ENCODE data around the gene RAPGEFL1. TPM values are rescaled to one million over a fixed set of nuclear protein-coding genes. Genes with fewer than 3 reads are reported as not detected.
A peak's percentile ranks its signal among the peaks of the same experiment; 100 is the strongest.

Gene RAPGEFL1
- total RNA-seq, 1 experiment from 2014 or later: 57.9 TPM

DNA sequence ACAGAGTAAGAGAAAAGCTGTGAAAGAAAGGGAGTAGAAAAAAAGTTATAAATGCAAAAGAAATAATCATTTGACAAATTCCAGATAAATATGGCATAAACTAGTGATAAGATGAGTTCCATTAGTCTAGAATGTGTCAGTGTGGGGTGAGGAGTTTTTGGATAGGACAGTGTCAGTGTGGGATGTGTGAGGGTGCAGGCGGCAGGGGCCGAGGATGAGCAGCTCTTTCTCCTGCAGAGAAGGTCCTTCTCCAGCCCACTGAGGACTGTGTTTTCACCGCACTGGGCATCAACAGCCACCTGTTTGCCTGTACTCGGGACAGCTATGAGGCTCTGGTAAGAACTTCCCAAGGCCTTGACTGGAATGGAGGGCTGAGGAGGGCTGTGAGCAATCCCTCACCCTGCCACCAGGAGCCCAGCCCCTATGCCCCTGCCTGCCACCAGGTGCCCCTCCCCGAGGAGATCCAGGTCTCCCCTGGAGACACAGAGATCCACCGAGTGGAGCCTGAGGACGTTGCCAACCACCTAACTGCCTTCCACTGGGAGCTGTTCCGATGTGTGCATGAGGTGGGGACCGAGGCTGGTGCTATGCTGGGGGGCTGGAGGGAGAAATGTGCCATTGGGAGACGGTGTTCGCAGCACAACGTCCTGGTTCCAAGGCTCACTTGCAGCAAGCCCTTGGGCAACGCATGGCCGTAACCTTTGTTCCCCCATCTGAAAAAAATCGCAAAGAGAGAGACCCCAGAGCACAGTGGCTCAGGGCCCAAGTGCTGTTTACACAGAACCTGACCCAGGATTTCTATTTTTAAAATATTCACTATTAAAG lies 13.1 kb downstream of the RAPGEFL1 start:
- CTCF ChIA-PET: interaction anchor here (0.6 to 14.0 kb wide), 13 partner anchors 8 to 567 kb away, joined by 3 to 145 read pairs (median 4); partner anchors contain the start of genes RAPGEFL1 and WIPF2
- intact Hi-C loops (cut with micrococcal nuclease; ENCODE audit: unreplicated experiment): no loop called here
- Mint-ChIP-seq H3K36me3 (ENCODE audit: insufficient read depth, unreplicated experiment) (peaks cover 3% of the 10 kb centered on the region), H3K9me3 (ENCODE audit: low read depth, unreplicated experiment) (no peaks in the 10 kb centered on the region), H3K27me3 (ENCODE audit: unreplicated experiment) (no peaks in the 10 kb centered on the region), H3K4me1 (ENCODE audit: low read depth, unreplicated experiment) (peaks cover 1% of the 10 kb centered on the region), H3K4me3 (ENCODE audit: low read depth, unreplicated experiment) (no peak overlapping the region), H3K27ac (ENCODE audit: unreplicated experiment) (no peak overlapping the region)
- TF ChIP-seq, protein P1, sequence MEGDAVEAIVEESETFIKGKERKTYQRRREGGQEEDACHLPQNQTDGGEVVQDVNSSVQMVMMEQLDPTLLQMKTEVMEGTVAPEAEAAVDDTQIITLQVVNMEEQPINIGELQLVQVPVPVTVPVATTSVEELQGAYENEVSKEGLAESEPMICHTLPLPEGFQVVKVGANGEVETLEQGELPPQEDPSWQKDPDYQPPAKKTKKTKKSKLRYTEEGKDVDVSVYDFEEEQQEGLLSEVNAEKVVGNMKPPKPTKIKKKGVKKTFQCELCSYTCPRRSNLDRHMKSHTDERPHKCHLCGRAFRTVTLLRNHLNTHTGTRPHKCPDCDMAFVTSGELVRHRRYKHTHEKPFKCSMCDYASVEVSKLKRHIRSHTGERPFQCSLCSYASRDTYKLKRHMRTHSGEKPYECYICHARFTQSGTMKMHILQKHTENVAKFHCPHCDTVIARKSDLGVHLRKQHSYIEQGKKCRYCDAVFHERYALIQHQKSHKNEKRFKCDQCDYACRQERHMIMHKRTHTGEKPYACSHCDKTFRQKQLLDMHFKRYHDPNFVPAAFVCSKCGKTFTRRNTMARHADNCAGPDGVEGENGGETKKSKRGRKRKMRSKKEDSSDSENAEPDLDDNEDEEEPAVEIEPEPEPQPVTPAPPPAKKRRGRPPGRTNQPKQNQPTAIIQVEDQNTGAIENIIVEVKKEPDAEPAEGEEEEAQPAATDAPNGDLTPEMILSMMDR (IDR thresholded peaks at IDR 0.05; ENCODE audit: unreplicated experiment): no peak
- DNase-seq: peak; percentile 78
- no TSS peak for BruUV-seq (replicated peaks)

DNA sequence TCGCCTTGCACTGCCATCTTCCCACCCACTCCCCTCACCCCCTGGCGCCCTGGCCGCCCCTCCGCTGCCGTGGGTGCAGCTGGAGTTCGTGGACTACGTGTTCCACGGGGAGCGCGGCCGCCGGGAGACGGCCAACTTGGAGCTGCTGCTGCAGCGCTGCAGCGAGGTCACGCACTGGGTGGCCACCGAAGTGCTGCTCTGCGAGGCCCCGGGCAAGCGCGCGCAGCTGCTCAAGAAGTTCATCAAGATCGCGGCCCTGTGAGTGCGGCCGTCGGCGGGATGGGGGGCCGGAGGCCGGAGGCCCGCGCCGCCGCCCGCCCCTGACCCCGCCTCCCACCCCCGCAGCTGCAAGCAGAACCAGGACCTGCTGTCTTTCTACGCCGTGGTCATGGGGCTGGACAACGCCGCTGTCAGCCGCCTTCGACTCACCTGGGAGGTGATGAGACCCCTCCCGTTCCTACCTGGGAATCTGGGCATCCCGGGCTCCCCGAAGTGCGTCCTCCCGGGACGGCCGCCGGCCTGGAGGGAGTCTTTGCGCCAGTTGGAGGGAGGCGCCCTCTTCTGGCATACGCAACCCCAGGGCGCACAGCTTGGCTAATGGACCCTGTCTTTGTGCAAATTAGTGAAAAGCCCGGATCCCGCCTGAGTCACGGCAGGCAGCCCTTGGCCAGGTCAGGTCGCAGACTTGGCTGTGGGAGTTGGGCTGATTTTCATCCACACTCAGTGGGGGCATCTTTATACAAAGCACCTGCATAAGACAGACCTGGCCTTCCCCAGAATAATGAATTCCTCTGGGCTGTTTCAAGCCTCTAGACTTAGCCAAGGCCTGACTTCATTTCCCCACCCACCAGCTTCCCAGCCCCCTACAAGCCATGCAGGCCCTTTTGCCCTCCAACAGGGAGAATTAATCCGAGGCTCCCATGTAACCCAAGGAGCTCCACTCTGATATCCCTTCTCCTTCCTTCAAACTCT lies 14.3 kb downstream of the RAPGEFL1 start:
- no TSS peak for BruUV-seq (replicated peaks)
- Mint-ChIP-seq H3K9me3 (ENCODE audit: low read depth, unreplicated experiment) (no peaks in the 10 kb centered on the region), H3K27ac (ENCODE audit: unreplicated experiment) (no peak overlapping the region), H3K4me3 (ENCODE audit: low read depth, unreplicated experiment) (no peak overlapping the region), H3K27me3 (ENCODE audit: unreplicated experiment) (no peaks in the 10 kb centered on the region), H3K36me3 (ENCODE audit: insufficient read depth, unreplicated experiment) (peaks cover 5% of the 10 kb centered on the region), H3K4me1 (ENCODE audit: low read depth, unreplicated experiment) (no peaks in the 10 kb centered on the region)
- CTCF ChIA-PET: interaction anchor here (0.6 to 14.0 kb wide), 13 partner anchors 11 to 178 kb away, joined by 3 to 145 read pairs (median 5); partner anchors contain the start of genes RAPGEFL1 and WIPF2
- TF ChIP-seq, protein P1 (IDR thresholded peaks at IDR 0.05; ENCODE audit: unreplicated experiment): no peak
- intact Hi-C loops (cut with micrococcal nuclease; ENCODE audit: unreplicated experiment): no loop called here
- no peak for DNase-seq

DNA sequence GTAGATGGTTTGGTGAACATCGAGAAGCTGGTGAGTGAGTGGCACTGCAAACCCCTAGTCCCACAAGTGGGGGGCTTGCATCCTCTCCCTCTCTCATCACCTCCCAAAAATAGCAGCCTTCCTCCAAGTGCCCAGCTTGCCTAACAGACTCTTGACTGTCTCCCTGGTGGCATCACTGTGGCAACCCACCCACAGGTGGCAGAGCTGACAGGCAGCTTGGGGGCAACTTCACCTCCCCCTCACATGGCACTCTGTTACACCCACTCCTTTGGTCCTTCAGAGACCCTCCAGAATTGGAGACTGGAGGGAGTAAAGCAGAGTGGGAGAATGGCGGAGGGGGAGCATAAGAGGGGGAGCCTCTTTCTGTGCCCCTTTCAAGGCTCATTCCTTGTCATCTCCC lies 15.7 kb downstream of the RAPGEFL1 start:
- no TSS peak for BruUV-seq (replicated peaks)

DNA sequence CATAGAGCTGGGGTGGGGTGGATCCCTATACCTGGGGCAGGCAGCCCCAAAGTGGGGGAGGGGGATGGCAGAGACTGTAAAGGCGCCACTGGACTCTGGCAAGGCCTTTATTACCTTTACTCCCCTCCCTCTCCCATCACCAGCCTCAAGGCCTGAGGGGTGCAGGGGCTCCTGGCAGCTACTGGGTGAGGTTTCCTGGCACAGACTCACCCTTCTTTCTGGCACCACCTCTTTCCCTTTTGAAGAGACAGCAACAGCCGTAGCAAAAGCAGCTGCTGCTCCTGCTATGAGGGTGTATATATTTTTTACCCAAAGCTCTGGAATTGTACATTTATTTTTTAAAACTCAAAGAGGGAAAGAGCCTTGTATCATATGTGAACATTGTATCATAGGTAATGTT lies 17.6 kb downstream of the RAPGEFL1 start:
- intact Hi-C loops (cut with micrococcal nuclease; ENCODE audit: unreplicated experiment): no loop called here
- no peaks in the 10 kb centered on the region for H3K27me3 Mint-ChIP-seq (ENCODE audit: unreplicated experiment)
- H3K27ac Mint-ChIP-seq (ENCODE audit: unreplicated experiment): no peak overlapping the region
- CTCF ChIA-PET: interaction anchor here (0.6 to 14.0 kb wide), 4 partner anchors 11 to 1407 kb away, joined by 3 to 145 read pairs (median 11); partner anchors contain the start of gene RAPGEFL1
- H3K4me3 Mint-ChIP-seq (ENCODE audit: low read depth, unreplicated experiment): no peak overlapping the region
- no TSS peak for BruUV-seq (replicated peaks)
- H3K36me3 Mint-ChIP-seq (ENCODE audit: insufficient read depth, unreplicated experiment): peaks cover 11% of the 10 kb centered on the region
- H3K9me3 Mint-ChIP-seq (ENCODE audit: low read depth, unreplicated experiment): no peaks in the 10 kb centered on the region
- TF ChIP-seq, protein P1 (IDR thresholded peaks at IDR 0.05; ENCODE audit: unreplicated experiment): no peak
- DNase-seq: no peak
- no peaks in the 10 kb centered on the region for H3K4me1 Mint-ChIP-seq (ENCODE audit: low read depth, unreplicated experiment)

More for the DNA sequence above, 15.7 kb downstream of the RAPGEFL1 start:
- no peak overlapping the region for H3K4me3 Mint-ChIP-seq (ENCODE audit: low read depth, unreplicated experiment)
- H3K4me1 Mint-ChIP-seq (ENCODE audit: low read depth, unreplicated experiment): no peaks in the 10 kb centered on the region
- CTCF ChIA-PET: interaction anchor here (0.9 to 14.0 kb wide), 12 partner anchors 9 to 340 kb away, joined by 3 to 145 read pairs (median 5); partner anchors contain the start of genes MED24, RAPGEFL1 and WIPF2
- no peaks in the 10 kb centered on the region for H3K9me3 Mint-ChIP-seq (ENCODE audit: low read depth, unreplicated experiment)
- intact Hi-C loops (cut with micrococcal nuclease; ENCODE audit: unreplicated experiment): no loop called here
- TF ChIP-seq, protein P1 (IDR thresholded peaks at IDR 0.05; ENCODE audit: unreplicated experiment): no peak
- no peak for DNase-seq
- no peaks in the 10 kb centered on the region for H3K27me3 Mint-ChIP-seq (ENCODE audit: unreplicated experiment)
- H3K36me3 Mint-ChIP-seq (ENCODE audit: insufficient read depth, unreplicated experiment): peaks cover 5% of the 10 kb centered on the region
- no peak overlapping the region for H3K27ac Mint-ChIP-seq (ENCODE audit: unreplicated experiment)

Data from Calu3 (cell line).